ENCODE measurements around the gene SHC2.

DNA sequence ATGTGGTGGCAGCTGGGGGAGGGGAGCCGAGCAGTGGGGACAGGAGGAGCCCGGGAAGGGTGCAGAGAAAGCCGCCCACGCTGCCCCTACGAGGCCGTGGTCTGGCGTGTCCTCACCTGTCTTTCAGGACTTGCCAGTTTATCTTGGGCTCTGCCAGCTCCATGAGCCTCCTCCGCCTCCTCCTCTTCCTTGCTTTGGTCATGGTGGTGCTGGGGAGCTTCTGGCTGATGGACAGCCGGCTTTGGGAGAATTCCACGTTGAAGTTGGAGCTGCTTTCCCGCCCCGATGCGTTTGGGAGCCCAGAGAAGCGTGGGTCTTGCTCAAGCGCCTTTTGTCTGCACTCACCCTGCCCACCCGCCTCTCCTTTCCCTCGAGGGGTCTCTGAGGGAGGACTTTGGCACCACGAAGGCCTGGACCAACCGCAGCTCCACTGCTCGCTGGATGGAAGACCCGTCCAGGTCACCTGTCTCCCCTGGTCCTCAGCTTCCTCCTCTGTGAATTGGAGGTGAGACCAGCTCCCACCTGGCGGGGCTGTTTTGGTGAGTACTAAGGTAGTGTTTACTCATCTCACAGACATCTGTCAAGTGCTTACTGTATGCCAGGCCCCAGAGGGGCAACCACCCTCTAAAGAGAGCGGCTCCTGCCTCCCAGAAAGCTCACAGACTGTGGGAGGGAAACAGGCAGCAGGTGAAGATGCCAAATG lies 86.5 kb downstream of the SHC2 start:
- TF ChIP-seq EP300 (IDR thresholded peaks at IDR 0.05) (no peak), CTCF (IDR thresholded peaks at IDR 0.05) (no peak)

All from stomach (tissue), 4 donors.